SK-N-SH (cell line): ENCODE data around the gene SERPIND1. TPM values are rescaled to one million over a fixed set of nuclear protein-coding genes. Genes with fewer than 3 reads are reported as not detected.
"Not testable (repeated sequence)": the region's sequence is repeated elsewhere in the genome, so short reads cannot be mapped to it uniquely, and the experiment has no call there.

Source experiments
- CTCF ChIA-PET: fragments of 300-600, 350-600 bp; formaldehyde crosslinking; extraction: SDS; loops from one replicate; lab custom pipeline; 2021; lab: Yijun Ruan, JAX
- POLR2A ChIA-PET: fragments of 350-600 bp; sonication (Branson Sonifier 250); formaldehyde crosslinking; extraction: SDS; loops from one replicate; lab custom pipeline; 2020; ENCODE audit warnings: antibody characterized with exemption, inconsistent platforms; lab: Yijun Ruan, JAX
- DNase-seq: peaks from one replicate; pipeline ENCODE4 v3.0.0; 2012
- H2AFZ ChIP-seq: fragments of 200-600 bp; sonication (generic); 2 replicates; pipeline ENCODE4 v1.8.1; 2016; ENCODE audit warnings: antibody characterized with exemption, mild to moderate bottlenecking, low read depth
- H3F3A ChIP-seq: fragments of 200-600 bp; sonication (generic); replicated peaks from 2 replicates; pipeline ENCODE3; 2016; ENCODE audit warnings: antibody characterized with exemption, mild to moderate bottlenecking; ENCODE audit not compliant: insufficient read depth
- H3K27ac ChIP-seq, 2 experiments: fragments of 200-500 bp in 1 of 2; fragments of 200-600 bp in 1 of 2; sonication (Bioruptor generic) in 1 of 2; sonication (generic), shearing (Covaris generic) in 1 of 2; 2 replicates each; pipeline versions ENCODE4 v1.5.1 to v1.6.1; 2014 to 2016; ENCODE audit warnings: low read depth in 2 of 2, inconsistent platforms in 1 of 2, low read length in 1 of 2, mild to moderate bottlenecking in 1 of 2, mixed read lengths in 1 of 2
- H3K27me3 ChIP-seq: fragments of 200-600 bp; sonication (generic), shearing (Covaris generic); 2 replicates; pipeline ENCODE4 v1.6.1; 2016; ENCODE audit warnings: mixed run types; ENCODE audit not compliant: insufficient read depth
- H3K36me3 ChIP-seq, 2 experiments: fragments of 200-500 bp in 1 of 2; fragments of 200-600 bp in 1 of 2; sonication (Bioruptor generic) in 1 of 2; sonication (generic) in 1 of 2; replicated peaks in 1 of 2; 2 replicates each; pipeline versions ENCODE3 to v1.5.1; 2014 to 2016; ENCODE audit warnings: low read length in 1 of 2, mild to moderate bottlenecking in 1 of 2; ENCODE audit not compliant: insufficient read depth in 2 of 2, control insufficient read depth in 1 of 2
- H3K4me1 ChIP-seq, 2 experiments: fragments of 200-500 bp in 1 of 2; fragments of 200-600 bp in 1 of 2; sonication (Bioruptor generic) in 1 of 2; sonication (generic), shearing (Covaris generic) in 1 of 2; 2 replicates each; pipeline versions ENCODE4 v1.5.1 to v1.6.1; 2014 to 2016; ENCODE audit warnings: low read depth in 1 of 2, low read length in 1 of 2, mixed run types in 1 of 2; ENCODE audit not compliant: insufficient read depth in 2 of 2, control insufficient read depth in 1 of 2
- H3K4me2 ChIP-seq: fragments of 200-600 bp; sonication (generic), shearing (Covaris generic); 2 replicates; pipeline ENCODE4 v1.6.1; 2017; ENCODE audit warnings: mixed run types
- H3K4me3 ChIP-seq, 2 experiments: fragments of 200-500 bp in 1 of 2; fragments of 200-600 bp in 1 of 2; sonication (Bioruptor generic) in 1 of 2; sonication (generic), shearing (Covaris generic) in 1 of 2; 2 replicates each; pipeline versions ENCODE4 v1.5.1 to v1.8.1; 2014 to 2016; ENCODE audit warnings: low read depth in 2 of 2, inconsistent platforms in 1 of 2, low read length in 1 of 2, mild to moderate bottlenecking in 1 of 2, mixed read lengths in 1 of 2, moderate library complexity in 1 of 2
- H3K79me2 ChIP-seq: fragments of 200-600 bp; sonication (generic); 2 replicates; pipeline ENCODE4 v1.8.1; 2017; ENCODE audit warnings: mild to moderate bottlenecking; ENCODE audit not compliant: insufficient read depth
- H3K9ac ChIP-seq: fragments of 200-600 bp; sonication (generic); 2 replicates; pipeline ENCODE4 v1.6.1; 2017; ENCODE audit warnings: mixed run types
- H3K9me2 ChIP-seq: fragments of 200-600 bp; sonication (generic); 2 replicates; pipeline ENCODE4 v1.6.1; 2017; ENCODE audit warnings: mixed run types
- H3K9me3 ChIP-seq: fragments of 200-600 bp; sonication (generic); 2 replicates; pipeline ENCODE4 v1.6.1; 2017; ENCODE audit warnings: mixed run types, mild to moderate bottlenecking, moderate library complexity
- H4K20me1 ChIP-seq: fragments of 200-600 bp; sonication (generic); 2 replicates; pipeline ENCODE4 v1.6.1; 2017; ENCODE audit warnings: mild to moderate bottlenecking, mixed run types; ENCODE audit not compliant: insufficient read depth
- EP300 ChIP-seq, 2 experiments: IDR thresholded peaks; 2 replicates each; pipeline versions ENCODE4 v1.4.0 to v1.6.1; 2012; ENCODE audit warnings: borderline replicate concordance in 1 of 2, low read depth in 1 of 2, low read length in 1 of 2
- FOSL2 ChIP-seq: IDR thresholded peaks from 2 replicates; pipeline ENCODE4 v1.4.0; 2012; ENCODE audit warnings: low read depth, mild to moderate bottlenecking, moderate library complexity, borderline replicate concordance
- FOXJ3 ChIP-seq: sonication (generic); formaldehyde crosslinking; IDR thresholded peaks from 2 replicates; pipeline ENCODE4 v1.5.1; 2020; ENCODE audit warnings: mild to moderate bottlenecking, missing genetic modification reagents
- GABPA ChIP-seq: IDR thresholded peaks from 2 replicates; pipeline ENCODE4 v1.4.0; 2012; ENCODE audit warnings: low read depth, mild to moderate bottlenecking
- GATA2 ChIP-seq: sonication (generic); formaldehyde crosslinking; IDR thresholded peaks from 2 replicates; pipeline ENCODE4 v1.5.0; 2020; ENCODE audit warnings: mild to moderate bottlenecking, missing genetic modification reagents
- REST ChIP-seq: IDR thresholded peaks from 2 replicates; pipeline ENCODE4 v1.6.1; 2012; ENCODE audit warnings: mild to moderate bottlenecking, low read depth, low read length, moderate library complexity
- RFX5 ChIP-seq: IDR thresholded peaks from 2 replicates; pipeline ENCODE4 v1.6.1; 2012; ENCODE audit warnings: mild to moderate bottlenecking, improper control_type of control experiment, low read length
- SMC3 ChIP-seq: IDR thresholded peaks from 2 replicates; pipeline ENCODE4 v1.6.1; 2012; ENCODE audit warnings: low read depth, low read length, improper control_type of control experiment
- TEAD4 ChIP-seq: IDR thresholded peaks from 2 replicates; pipeline ENCODE4 v1.4.0; 2012; ENCODE audit warnings: mild to moderate bottlenecking, borderline replicate concordance; ENCODE audit not compliant: insufficient read depth
- WGBS: methylation state at CpG from one replicate; pipeline ENCODE4 v1.1.6; 2017; ENCODE audit warnings: low lambda C conversion rate; 5-methylcytosine and 5-hydroxymethylcytosine counted together
- polyA plus RNA-seq, 3 experiments: library from polyadenylated mRNA; depleted of rRNA; stranded (reverse); fragments of >200 nt; gene quantifications; 2 replicates each; pipeline ENCODE4 v1.2.3, GENCODE V29; 2012
- TF ChIP-seq, protein P1 (sequence below): fragments of 150-350 bp; IDR thresholded peaks from 2 replicates; pipeline ENCODE4 v1.6.1; 2016; ENCODE audit warnings: mild to moderate bottlenecking, low read depth, low read length
- TF ChIP-seq, protein P2 (sequence below): IDR thresholded peaks from 2 replicates; pipeline ENCODE4 v1.4.0; 2012; ENCODE audit warnings: low read depth, borderline replicate concordance
- TF ChIP-seq, protein P3 (sequence below): IDR thresholded peaks from 2 replicates; pipeline ENCODE4; 2012

Gene SERPIND1
- polyA plus RNA-seq, 1 of the 3 experiments (the other 2 are of a cell fraction), result not detected

- TF ChIP-seq RFX5, result no peak
- no peak for TF ChIP-seq FOXJ3 (CRISPR knock-in tag)
- TF ChIP-seq GATA2, result no peak
- TF ChIP-seq GABPA, result no peak
- TF ChIP-seq, protein P1, sequence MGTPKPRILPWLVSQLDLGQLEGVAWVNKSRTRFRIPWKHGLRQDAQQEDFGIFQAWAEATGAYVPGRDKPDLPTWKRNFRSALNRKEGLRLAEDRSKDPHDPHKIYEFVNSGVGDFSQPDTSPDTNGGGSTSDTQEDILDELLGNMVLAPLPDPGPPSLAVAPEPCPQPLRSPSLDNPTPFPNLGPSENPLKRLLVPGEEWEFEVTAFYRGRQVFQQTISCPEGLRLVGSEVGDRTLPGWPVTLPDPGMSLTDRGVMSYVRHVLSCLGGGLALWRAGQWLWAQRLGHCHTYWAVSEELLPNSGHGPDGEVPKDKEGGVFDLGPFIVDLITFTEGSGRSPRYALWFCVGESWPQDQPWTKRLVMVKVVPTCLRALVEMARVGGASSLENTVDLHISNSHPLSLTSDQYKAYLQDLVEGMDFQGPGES, result no peak
These were observed 8.0 kb upstream of the SERPIND1 start (continued) for GRCh38 chr22:20765938-20766337.

DNA sequence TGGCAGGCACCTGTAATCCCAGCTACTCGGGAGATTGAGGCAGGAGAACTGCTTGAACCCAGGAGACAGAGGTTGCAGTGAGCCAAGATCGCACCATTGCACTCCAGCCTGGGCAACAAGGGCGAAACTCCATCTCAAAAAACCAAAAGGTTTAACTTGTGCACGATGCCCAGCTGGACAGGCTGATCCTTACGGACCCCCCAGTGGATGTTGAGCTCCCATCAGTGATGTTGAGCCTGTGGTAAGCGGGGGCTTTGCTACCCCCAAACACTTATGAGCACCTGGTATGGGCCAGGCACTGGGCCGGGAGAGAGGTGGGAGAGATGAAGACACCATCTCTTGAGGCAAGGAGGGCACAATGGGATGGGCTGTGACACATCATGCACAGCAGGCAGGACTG, 7.4 kb upstream of the SERPIND1 start:
- no peaks in the 10 kb centered on the region for H3K9me2 ChIP-seq
- no peaks in the 10 kb centered on the region for H3K4me1 ChIP-seq
- WGBS, result 99% methylated on average over 7 of the region's 7 CpGs
- CTCF ChIA-PET, result interaction anchor here (1.5 kb wide), 1 partner anchor 17 kb away, joined by 6 read pairs; no protein-coding TSS in a partner anchor
- no peaks in the 10 kb centered on the region for H4K20me1 ChIP-seq
- POLR2A ChIA-PET, result interaction anchor here (0.6 kb wide), 1 partner anchor 211 kb away, joined by 4 read pairs; no protein-coding TSS in a partner anchor
- H3K4me2 ChIP-seq, result no peak overlapping the region
- TF ChIP-seq RFX5 (no peak), REST (no peak), TEAD4 (no peak), FOXJ3 (CRISPR knock-in tag) (no peak), FOSL2 (no peak), EP300 (IDR thresholded peaks at IDR 0.05; ENCODE audit: borderline replicate concordance in 1 of 2, low read depth in 1 of 2, low read length in 1 of 2) (no peak), SMC3 (no peak)
- TF ChIP-seq, protein P2, sequence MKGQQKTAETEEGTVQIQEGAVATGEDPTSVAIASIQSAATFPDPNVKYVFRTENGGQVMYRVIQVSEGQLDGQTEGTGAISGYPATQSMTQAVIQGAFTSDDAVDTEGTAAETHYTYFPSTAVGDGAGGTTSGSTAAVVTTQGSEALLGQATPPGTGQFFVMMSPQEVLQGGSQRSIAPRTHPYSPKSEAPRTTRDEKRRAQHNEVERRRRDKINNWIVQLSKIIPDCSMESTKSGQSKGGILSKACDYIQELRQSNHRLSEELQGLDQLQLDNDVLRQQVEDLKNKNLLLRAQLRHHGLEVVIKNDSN, result no peak
- TF ChIP-seq, protein P3, sequence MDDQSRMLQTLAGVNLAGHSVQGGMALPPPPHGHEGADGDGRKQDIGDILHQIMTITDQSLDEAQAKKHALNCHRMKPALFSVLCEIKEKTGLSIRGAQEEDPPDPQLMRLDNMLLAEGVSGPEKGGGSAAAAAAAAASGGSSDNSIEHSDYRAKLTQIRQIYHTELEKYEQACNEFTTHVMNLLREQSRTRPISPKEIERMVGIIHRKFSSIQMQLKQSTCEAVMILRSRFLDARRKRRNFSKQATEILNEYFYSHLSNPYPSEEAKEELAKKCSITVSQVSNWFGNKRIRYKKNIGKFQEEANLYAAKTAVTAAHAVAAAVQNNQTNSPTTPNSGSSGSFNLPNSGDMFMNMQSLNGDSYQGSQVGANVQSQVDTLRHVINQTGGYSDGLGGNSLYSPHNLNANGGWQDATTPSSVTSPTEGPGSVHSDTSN, result no peak
- H2AFZ ChIP-seq, result no peak overlapping the region
- no peaks in the 10 kb centered on the region for H3K79me2 ChIP-seq
- no peak overlapping the region for H3K27ac ChIP-seq
- H3K9ac ChIP-seq, result no peak overlapping the region
- no peak overlapping the region for H3K4me3 ChIP-seq
- H3K9me3 ChIP-seq, result no peaks in the 10 kb centered on the region
- no peak for DNase-seq
- H3K27me3 ChIP-seq, result no peaks in the 10 kb centered on the region
- H3K36me3 ChIP-seq, result peaks cover 0 to 21% of the 10 kb centered on the region in 2 experiments
- no peaks in the 10 kb centered on the region for H3F3A ChIP-seq

- over 99% methylated on average over 9 of the region's 9 CpGs for WGBS
- H3K79me2 ChIP-seq, result not testable (repeated sequence)
These were observed 4.5 kb upstream of the SERPIND1 start for GRCh38 chr22:20769496-20769826.

More at GRCh38 chr22:20769496-20769826, 4.5 kb upstream of the SERPIND1 start:
- H3K27me3 ChIP-seq, H3K4me1 ChIP-seq, H3K9ac ChIP-seq, H3F3A ChIP-seq, H2AFZ ChIP-seq, H4K20me1 ChIP-seq, H3K27ac ChIP-seq, POLR2A ChIA-PET, H3K4me3 ChIP-seq, H3K9me2 ChIP-seq, H3K4me2 ChIP-seq, DNase-seq, H3K9me3 ChIP-seq: not testable (repeated sequence)
- CTCF ChIA-PET, result interaction anchor here (1.7 kb wide), 1 partner anchor 15 kb away, joined by 5 read pairs; no protein-coding TSS in a partner anchor
- peaks cover 0 to 13% of the 10 kb centered on the region in 2 experiments for H3K36me3 ChIP-seq
